HG03442 (cell line): ENCODE results near the gene PLIN4.

ENCODE experiments used
- ATAC-seq: cut with Tn5 transposase; IDR thresholded peaks from one replicate; pipeline ENCODE4 v1.9.1; 2021; ENCODE audit warnings: mild to moderate bottlenecking, moderate library complexity; ENCODE audit not compliant: unreplicated experiment

The PLIN4 gene

DNA sequence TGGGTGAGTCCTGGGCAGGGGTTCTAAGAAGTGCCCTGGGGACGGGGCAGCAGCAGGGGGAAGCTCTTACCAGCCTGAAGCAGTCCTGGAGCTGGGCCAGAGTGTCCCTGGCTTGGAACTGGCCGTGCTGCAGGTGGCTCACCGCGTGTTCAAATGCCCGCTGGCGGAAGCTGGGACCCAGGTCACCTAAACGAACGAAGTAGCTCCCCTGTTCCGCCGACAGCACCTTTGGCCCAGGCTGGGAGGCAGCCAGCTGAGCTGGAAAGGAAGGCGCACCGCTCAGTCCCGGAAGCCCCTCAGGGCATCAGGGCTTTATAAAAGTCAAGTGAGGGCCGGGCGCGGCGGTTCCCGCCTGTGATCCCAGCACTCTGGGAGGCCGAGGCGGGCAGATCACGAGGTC lies 9.6 kb downstream of the PLIN4 start:
- ATAC-seq = no peak

DNA sequence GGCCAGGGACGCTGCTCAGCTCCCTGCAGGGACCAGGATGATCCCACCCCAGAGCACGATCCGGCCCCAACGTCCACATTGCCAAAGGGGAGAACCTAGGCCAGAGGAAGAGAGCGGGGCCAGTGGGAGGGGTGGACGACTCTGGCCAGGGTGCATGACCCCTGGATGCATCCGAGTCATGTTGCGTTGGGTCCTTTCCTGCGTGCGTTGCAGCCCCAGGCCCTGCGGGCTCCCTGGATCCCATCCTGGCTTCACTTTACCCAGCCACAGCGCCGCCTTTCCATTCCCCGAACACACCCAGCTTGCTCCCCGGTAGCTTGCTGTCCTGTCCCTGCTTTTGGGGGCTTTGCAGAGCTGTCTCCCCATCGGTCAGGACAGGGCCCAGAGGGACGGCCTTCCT lies 10.5 kb downstream of the PLIN4 start:
- no peak for ATAC-seq

DNA sequence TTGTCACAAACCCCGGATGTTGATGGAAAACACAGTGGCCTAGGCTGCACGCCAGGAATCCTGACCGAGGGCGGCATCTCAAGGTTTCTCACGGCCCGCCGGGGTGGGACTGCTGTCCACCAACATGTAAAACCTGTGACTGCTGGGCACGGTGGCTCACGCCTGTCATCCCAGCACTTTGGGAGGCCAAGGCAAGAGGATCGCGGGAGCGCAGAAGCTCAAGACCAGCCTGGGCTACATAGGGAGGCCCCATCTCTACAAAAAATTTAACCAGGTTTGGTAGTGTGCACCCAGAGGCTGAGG lies 11.2 kb downstream of the PLIN4 start:
- no peak for ATAC-seq

DNA sequence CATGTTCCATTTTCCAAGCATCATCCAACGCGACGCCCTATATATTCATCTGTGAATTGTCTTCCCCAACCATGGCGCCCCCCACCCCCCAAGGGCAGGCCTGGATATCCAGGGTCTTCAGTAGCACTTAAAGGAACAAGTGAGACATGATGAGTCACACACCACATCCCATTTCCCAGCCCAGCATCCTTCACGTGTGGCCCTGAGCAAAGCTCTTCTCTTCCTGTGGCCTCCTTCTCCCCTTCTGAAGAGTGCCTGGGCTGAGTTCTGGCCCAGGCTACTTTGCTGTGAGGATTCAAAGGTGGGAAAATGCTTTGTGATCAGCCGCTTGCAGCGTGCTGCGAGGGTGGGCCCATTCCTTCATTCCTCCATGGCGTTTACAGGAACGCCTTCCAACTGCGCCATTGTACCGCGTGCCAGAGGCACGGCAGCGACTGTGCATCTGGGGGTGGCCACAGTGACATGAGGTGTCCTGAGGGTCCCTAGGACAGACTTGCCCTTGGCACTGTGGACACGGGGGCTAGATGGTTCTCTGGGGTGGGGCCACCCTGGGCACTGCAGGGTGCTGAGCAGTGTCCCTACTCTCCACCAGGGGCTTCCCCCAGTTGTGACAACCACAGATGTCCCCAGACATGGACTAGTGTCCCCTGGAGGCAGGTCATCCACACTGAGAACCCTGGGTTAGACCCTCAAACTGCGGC lies 11.7 kb downstream of the PLIN4 start:
- no peak for ATAC-seq

DNA sequence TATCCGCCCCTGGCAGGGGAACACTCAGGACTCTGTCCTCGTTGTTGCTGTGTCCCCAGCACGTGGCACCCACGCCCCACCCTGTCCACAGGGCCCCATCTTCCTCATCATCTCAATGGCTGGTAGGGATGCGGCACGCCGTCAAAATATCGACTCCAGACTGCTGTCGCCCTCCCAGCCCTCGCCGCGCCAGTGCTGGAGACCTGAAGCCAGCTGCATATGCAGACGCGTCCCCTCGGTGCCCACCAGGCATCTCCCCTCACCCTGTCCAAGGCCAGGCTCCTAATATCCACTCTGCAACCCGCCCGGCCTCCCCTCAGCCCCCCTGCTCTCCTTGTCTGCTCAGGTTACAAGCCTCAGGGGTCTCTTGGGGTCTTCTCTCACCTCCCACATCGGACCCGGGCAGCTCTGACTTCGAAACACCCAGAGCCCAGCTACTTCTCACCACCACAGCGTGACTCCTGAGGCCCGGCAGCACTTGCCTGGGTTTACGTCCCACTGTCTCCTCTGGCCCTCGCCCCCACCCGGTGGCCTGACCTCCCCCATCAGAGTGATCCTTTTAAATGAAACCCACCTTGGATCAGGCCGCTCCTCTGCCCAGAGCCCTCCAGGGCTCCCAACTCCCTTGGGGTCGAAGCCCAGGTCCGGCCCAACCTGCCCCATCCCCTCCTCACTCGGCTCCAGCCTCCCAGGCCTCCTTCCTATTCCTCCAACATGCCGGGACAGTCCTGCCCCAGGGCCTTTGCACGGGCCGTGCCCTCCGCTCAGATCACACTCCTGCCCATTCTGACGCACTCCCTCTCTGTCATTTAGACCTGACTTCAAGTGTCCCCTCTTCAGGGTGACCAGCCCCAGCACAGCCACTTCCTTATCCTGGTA lies 12.5 kb downstream of the PLIN4 start:
- no peak for ATAC-seq

DNA sequence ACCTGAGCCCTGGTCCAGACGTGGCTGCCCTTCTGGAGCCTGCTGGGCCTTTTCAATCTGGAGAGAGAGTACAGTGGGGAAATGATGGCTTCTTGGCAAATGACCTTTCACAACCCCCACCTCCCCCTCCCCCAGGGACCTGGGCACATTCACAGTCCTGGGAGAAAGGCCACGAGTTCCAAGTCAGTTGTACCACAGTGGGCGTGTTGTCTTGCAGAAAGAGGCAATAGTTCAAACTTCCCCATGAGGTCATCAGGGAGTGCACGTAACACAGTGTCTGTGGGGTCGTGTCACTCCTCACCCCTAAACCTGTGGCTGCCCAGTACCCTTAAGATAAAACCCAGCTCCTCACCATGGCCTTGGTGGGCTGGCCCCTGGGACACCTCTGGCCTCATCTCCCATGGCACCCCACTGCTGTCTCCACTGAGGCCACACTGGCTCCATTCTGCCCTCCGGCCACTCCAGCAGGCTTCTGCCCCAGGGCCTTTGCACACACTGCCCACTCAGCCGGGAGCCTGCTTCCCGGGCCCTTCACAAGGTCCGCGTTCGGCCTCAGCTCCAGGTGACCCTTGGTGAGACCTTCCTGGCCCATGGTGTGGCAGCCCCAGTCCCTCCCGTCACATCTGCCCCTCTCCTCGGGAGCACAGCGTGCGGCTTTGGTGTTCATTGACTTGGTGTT lies 13.3 kb downstream of the PLIN4 start:
- no peak for ATAC-seq

DNA sequence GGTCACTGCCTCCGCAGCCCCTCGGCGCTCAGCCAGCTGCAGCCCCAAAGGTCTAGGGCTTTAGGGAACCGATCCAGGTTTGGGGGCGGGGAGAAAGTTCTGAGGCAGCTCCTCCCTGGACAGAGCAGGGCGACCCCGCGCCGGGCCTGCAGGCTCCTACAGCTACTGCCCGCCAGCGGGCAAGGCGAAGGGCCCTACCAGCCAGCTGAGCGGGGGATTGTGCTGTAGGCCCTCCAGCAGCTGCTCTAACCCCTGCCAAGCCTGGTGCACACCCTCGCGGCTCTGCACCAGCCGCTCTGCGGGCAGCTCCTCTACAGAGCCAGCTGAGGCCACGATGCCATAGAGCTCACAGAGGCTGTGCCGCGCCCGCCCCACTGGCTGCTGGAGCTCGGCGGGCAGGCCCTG lies 14.0 kb downstream of the PLIN4 start:
- ATAC-seq = no peak

DNA sequence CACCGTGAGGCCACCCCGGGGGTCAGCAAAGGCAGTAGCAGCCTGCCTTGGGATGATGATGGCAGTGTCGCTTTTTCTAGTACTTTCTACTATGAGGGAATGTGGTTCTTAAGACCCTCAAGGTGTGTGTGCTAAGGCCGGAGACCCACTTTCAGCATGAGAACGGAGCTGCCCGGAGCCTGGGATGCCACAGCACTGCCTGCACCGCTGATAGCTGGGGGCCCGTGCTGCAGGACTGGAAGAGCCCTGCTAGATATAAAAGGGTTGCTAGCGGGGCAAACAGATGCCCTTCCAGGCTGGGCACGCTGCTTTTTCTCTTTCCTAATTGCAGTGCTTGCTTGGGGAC lies 14.5 kb downstream of the PLIN4 start:
- ATAC-seq = no peak

DNA sequence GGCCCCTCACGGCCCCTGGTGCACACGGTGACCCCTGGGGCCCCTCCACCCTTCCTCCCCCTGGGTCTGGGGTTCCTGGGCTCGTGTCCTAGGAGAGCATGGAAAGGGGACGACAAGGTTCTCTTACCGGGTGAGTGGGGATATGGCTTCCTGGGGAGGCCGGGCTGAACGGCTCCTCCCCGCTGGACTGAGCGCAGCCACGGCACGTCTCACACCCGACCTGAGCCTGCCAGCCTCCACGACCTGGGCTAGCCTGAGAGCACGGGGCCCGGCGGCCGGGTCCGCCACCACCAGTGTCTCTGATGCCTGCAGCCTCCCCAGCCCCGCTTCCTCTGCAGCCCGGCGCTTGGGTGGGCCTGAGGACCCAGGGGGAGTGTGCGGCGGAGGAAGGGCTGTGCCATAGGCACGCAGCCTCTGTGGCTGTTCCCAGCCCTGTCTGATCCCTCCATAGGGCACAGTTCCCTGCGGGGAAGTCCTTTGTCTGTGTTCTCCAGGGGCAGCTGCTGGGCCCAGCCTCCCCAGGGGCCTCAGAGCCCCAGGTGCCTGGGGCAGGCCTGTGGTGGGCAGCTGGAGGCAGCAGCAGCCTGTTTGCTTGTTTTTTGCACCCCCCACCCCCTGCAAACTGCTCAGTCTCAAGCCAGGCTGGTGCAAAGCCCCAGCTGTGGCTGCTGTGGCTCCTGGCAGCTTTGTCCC lies 15.0 kb downstream of the PLIN4 start:
- no peak for ATAC-seq

DNA sequence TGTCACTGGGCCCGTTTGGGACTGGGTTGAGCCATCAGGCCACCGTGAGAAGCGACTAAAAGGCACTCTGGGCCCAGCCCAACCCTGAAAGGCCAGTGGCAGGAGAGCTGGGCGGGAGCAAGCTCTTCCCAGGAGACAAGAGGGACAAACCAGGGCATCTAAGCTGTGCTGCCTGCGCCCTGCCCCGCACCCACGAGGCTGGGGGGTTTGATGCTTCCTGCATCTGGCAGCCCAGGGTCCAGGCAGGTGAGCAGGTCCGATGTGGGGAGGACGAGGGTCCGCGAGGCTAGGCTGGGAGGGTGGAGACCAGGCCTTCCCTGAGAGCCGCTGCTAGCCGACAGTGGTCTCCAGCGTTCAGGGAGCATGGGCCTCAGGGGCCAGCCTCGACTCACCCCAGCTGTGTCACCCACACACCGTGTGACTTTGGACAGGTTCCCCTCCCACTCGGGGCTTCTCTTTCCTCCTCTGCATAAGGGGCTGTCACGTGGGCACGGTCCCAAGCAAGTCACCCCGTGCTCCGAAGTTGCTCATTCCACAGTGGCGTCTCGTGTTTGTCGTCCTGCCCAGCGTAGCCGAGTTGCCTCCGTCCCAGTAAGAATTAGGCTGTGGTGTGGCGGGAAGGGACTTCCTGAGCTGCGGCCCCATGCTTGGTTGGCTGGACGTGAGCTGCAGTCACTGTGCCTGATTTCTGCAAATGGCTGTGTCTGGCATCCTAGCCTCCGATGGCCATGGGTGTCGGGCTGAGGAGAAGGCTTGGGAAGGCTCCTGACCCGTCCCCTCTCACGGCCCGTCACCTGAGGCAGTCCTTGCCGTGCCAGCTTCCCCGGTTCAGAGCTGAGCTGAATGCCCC lies 15.8 kb downstream of the PLIN4 start:
- no peak for ATAC-seq

DNA sequence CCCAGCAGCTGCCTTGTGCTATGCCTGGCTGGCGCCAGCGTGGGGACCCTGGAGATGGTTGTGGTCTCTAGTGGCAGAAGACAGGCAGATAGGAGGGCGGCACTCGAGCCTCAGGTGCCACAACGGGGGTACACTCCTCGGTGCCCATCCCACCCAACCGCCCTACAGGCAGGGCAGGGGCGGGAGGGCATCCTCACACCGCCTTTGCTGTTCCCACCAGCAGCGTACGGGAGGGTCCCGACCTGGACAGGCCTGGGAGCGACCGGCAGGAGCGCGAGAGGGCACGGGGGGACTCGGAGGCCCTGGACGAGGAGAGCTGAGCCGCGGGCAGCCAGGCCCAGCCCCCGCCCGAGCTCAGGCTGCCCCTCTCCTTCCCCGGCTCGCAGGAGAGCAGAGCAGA lies 16.6 kb downstream of the PLIN4 start:
- ATAC-seq = no peak

DNA sequence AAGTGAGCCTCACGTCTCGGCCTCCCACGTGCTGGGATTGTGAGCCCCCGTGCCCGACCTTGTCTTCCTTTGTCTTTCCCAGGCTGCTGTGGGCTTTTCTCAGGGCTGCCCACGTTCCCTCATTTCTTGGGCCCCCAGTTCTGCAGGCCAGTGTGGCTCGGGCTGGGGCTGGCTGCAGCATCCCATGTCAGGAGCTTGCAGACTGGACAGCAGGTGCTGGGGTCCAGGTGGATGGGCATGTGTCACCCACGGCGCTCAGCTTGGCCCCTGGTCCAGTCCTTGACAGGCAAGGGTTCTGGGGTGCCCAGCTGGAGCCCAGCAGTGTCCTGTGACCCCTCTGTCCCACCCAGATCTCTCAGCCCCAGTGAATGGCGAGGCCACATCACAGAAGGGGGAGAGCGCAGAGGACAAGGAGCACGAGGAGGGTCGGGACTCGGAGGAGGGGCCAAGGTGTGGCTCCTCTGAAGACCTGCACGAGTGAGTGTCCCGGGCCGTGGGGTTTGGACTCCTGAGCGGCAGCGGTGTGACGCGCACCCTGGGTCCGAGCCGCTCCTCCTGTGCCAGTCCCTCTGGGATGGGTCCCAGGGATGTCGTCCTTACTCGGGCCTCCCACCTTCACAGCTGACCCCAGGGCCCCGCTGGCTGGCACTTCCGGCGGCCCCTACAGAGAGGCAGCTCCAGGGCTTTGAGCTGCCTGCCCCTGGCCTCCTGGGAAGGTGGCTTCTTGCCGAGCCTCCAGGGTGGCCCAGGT lies 17.3 kb downstream of the PLIN4 start:
- no peak for ATAC-seq

DNA sequence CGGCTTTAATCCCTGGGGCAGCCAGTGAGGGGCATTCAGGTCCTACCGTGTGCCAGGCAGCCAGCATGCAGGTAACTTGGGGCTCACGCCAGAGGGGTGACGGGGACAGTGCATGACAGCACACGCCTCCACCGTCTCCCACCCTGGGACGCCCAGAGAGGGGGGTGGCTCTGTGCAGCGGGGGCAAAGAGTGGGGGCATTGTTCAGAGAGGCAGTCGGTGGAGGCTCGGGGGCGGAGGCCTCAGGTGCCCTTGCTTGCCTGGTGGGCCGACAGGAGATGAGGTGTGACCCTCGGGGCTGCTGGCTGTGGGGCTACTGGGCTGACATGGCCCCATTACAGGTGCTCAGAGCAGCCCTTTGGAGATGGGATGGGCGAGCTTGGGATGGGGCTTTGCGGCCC lies 18.4 kb downstream of the PLIN4 start:
- ATAC-seq = no peak

DNA sequence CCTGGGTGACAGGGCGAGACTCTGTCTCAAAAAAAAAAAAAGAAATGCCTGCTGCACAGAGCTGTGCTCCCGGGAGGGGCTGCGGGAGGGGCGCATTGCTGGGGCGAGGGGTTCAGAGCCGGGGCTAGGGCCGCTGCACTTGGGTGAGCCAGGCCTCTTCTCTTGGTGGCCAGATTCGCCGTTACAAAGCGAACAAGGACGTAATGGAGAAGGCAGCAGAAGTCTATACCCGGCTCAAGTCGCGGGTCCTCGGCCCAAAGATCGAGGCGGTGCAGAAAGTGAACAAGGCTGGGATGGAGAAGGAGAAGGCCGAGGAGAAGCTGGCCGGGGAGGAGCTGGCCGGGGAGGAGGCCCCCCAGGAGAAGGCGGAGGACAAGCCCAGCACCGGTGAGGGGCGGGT lies 19.0 kb downstream of the PLIN4 start:
- ATAC-seq = no peak

DNA sequence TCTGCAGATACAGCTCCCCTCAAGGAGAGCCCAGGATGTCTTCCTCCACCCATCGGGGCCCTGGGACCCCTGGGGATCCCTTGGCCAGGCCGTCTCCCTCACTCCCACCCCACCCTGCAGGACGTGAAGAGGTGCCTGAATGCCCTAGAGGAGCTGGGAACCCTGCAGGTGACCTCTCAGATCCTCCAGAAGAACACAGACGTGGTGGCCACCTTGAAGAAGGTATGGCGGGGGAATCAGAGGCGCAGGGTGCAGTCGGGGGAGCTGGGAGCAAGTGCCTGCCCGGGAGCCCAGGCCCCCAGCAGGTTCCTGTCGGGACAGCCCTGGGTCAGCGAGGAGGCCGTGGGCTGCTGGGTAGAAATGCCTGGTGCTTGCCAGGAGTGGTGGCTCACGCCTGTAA lies 19.6 kb downstream of the PLIN4 start:
- ATAC-seq = no peak

DNA sequence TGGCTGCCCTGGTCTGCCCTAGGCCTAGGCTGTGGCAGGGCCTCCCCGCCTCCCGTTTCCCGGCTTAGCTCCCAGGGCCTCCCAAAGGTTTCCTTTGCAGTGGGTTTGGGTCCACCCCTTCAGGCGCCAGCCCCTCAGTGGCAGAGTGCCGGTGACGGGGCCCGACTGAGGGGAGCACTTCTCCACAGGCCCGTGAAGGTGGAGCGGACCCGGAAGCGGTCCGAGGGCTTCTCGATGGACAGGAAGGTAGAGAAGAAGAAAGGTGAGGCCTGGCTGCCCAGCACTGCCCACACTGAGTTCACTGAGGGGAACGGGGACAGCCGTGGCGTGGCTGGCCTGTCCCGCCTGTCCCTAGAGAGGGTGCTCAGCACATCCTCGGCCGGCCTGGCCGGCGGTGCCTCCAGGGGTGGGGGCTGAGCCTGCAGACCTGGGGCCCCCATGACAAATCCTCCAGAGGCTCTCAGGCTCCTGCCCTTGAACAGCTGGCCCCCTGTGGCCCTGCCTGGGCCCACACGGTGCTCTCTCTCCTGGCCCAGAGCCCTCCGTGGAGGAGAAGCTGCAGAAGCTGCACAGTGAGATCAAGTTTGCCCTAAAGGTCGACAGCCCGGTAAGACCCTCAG lies 20.4 kb downstream of the PLIN4 start:
- no peak for ATAC-seq

DNA sequence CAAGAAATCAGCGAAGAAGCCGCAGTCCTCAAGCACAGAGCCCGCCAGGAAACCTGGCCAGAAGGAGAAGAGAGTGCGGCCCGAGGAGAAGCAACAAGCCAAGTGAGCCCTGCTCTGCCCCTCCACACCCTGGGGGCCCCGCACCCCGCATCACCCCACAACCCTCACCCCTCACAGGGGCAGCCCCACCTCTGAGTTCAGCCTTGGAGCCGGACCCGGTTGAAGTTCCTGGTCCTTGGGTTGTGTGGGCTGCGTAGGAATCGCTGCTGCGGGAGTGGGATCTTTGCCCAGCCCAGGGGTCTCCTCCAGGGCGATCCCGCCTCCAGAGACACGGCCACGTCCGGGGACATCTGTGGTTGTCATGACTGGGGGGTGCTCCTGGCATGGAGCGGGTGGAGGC lies 22.0 kb downstream of the PLIN4 start:
- no peak for ATAC-seq

DNA sequence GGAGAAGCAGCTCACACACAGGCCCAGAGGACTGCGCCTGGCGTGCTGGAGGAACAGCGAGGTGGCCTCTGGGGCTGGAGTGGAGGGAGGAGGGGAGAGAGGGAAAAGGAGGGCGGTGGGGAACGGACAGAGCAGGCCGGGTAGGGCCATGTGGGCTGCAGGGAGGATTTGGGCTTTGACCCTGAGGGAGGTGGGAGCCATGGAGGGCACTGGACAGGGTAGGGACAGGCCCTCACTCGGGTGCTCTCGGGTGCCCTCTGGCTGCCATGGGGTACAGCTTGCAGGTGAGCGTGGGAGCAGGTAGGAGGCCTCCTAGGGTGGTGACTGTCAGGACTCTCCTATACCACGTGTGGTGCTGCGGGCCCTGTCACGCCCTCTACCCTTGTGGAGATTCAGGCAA lies 22.8 kb downstream of the PLIN4 start:
- no peak for ATAC-seq

DNA sequence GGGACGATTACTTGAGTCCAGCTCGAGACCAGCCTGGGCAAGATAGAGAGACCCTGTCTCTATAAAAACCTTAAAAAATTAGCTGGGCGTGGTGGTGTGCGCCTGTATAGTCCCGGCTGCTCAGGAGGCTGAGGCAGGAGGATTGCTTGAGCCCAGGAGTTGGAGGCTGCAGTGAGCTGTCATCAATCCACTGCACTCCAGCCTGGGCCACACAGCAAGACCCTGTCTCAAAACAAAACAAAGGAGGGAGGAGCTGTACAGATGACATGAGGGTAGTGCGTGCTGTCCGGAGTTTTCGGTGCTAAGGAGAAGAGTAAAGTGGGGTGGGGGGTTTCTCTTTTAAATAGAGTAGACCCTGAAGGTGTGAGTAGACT lies 23.6 kb downstream of the PLIN4 start:
- no peak for ATAC-seq
